ENCODE data around the gene CHST11. TPM values are rescaled to one million over a fixed set of nuclear protein-coding genes. Genes with fewer than 3 reads are reported as not detected.
A peak's percentile ranks its signal among the peaks of the same experiment; 100 is the strongest.

Gene CHST11
- total and polyA plus RNA-seq, 2 of the 4 experiments (the other 2 are of a cell fraction), result 1.4 to 2.7 TPM

DNA sequence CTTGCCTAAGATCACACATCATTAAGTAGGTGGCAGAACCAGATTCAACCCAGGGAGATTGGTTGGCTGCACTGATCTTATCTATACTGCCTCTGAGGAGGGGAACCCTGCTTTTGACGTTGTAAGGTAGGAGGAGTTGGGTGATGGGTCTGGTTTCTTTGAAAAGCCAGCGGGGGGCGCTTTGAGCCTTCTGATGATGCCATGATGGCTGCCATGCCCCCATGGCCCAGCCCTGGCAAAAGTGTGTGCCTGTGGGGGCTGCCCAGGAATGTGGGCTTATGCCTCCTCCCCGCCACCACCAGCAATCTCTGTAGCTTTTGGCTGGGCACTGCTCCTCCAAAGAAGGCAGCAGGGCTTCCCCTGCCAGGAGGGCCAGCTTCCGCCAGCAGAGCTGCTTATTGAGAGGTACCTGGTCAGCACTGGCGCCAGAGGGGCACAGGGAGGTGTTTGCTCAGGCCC is 277.0 kb downstream of the CHST11 start:
- Histone ChIP-seq H3K9me3 (ENCODE audit: control insufficient read depth, insufficient read depth, low read length) (no peaks in the 10 kb centered on the region), H3K9me1 (ENCODE audit: insufficient read depth, low read length) (peaks cover 3% of the 10 kb centered on the region; the same call in 1 of the 2 replicates), H4K91ac (ENCODE audit: insufficient read depth, low read depth, low read length) (no peak overlapping the region), H3K14ac (replicated peaks; ENCODE audit: low read depth, low read length) (no peak overlapping the region), H4K20me1 (ENCODE audit: insufficient read depth, low read length) (no peaks in the 10 kb centered on the region), H3K23ac (ENCODE audit: low read depth, low read length) (no peak overlapping the region), H3K79me1 (ENCODE audit: low read depth in 1 of 2, low read length in 2 of 2) (no peaks in the 10 kb centered on the region), H2AK9ac (replicated peaks; ENCODE audit: low read depth, low read length, poor library complexity) (no peak overlapping the region), H3K27ac (ENCODE audit: insufficient read depth, low read length) (no peak overlapping the region), H3K4me1 (ENCODE audit: control insufficient read depth, insufficient read depth, low read length) (no peaks in the 10 kb centered on the region; the same call in 1 of the 2 replicates), H2AFZ (replicated peaks; ENCODE audit: low read length, poor library complexity) (no peak overlapping the region), H3K18ac (ENCODE audit: low read depth, low read length) (no peak overlapping the region), H3K36me3 (ENCODE audit: control insufficient read depth, insufficient read depth, low read length) (no peaks in the 10 kb centered on the region), H2BK15ac (ENCODE audit: low read depth, low read length) (no peak overlapping the region), H2BK5ac (ENCODE audit: low read depth, low read length, poor library complexity, severe bottlenecking) (no peak overlapping the region), H3K9ac (ENCODE audit: low read depth, low read length) (no peak overlapping the region), H3K27me3 (ENCODE audit: control insufficient read depth, insufficient read depth, low read length) (peaks cover 31% of the 10 kb centered on the region), H2BK120ac (ENCODE audit: low read depth, low read length) (no peak overlapping the region), H4K5ac (ENCODE audit: low read depth, low read length) (no peak overlapping the region), H4K8ac (ENCODE audit: low read depth in 2 of 2, low read length in 2 of 2) (no peak overlapping the region), H3K4me2 (ENCODE audit: low read depth, low read length) (no peak overlapping the region), H3K4ac (ENCODE audit: low read depth, low read length) (no peak overlapping the region), H3K4me3 (ENCODE audit: insufficient read depth, low read depth, low read length) (no peak overlapping the region), H2BK20ac (ENCODE audit: low read depth, low read length) (no peak overlapping the region), H3K56ac (ENCODE audit: extremely low read depth, insufficient read depth, low read length) (no peak overlapping the region), H2AK5ac (ENCODE audit: low read depth, low read length) (no peak overlapping the region)
- no CpG with 5 or more reads among the region's 6 CpGs for WGBS, 2 experiments (ENCODE audit: extremely low coverage in 2 of 2, insufficient read length in 1 of 2)
- TF ChIP-seq CEBPB (IDR thresholded peaks at IDR 0.05; ENCODE audit: low read depth, low read length), result no peak
- TF ChIP-seq, protein P1, sequence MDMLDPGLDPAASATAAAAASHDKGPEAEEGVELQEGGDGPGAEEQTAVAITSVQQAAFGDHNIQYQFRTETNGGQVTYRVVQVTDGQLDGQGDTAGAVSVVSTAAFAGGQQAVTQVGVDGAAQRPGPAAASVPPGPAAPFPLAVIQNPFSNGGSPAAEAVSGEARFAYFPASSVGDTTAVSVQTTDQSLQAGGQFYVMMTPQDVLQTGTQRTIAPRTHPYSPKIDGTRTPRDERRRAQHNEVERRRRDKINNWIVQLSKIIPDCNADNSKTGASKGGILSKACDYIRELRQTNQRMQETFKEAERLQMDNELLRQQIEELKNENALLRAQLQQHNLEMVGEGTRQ (IDR thresholded peaks at IDR 0.05; ENCODE audit: low read depth, low read length), result no peak
- TF ChIP-seq CTCF (conservative IDR thresholded peaks at IDR 0.05; ENCODE audit: low read depth, low read length), result peak; percentile 16; the same call in 1 of the 2 replicates
- no peak for TF ChIP-seq BHLHE40 (IDR thresholded peaks at IDR 0.05; ENCODE audit: low read depth, low read length)
- peak; percentile 18; the same call in 1 of the 2 replicates for TF ChIP-seq RAD21 (IDR thresholded peaks at IDR 0.05; ENCODE audit: low read length)
- peak; percentile 19; the same call in 1 of the 2 replicates for TF ChIP-seq SMC3 (IDR thresholded peaks at IDR 0.05; ENCODE audit: low read depth, low read length)
- TF ChIP-seq RCOR1 (IDR thresholded peaks at IDR 0.05; ENCODE audit: insufficient replicate concordance, low read length), result no peak
- DNase-seq (no peak), ATAC-seq (ENCODE audit: low read depth) (no peak)
- no TSS peak for BruUV-seq (replicated peaks)
- intact Hi-C loops (cut with micrococcal nuclease) (no loop called here), dilution Hi-C loops (cut with HindIII; ENCODE audit: low sequenced_read_pairs, unreplicated experiment) (no loop called here), in situ Hi-C loops (cut with MboI; ENCODE audit: low sequenced_read_pairs) (no loop called here)
- ChIA-PET CTCF (no interaction called here), POLR2A (ENCODE audit: unreplicated experiment) (no interaction called here)
